ENCODE results near the gene CDK3. TPM values are rescaled to one million over a fixed set of nuclear protein-coding genes. Genes with fewer than 3 reads are reported as not detected.

The CDK3 gene
- total and polyA plus RNA-seq, 4 donors, result 1.5 to 6.3 (median 2.6) TPM

DNA sequence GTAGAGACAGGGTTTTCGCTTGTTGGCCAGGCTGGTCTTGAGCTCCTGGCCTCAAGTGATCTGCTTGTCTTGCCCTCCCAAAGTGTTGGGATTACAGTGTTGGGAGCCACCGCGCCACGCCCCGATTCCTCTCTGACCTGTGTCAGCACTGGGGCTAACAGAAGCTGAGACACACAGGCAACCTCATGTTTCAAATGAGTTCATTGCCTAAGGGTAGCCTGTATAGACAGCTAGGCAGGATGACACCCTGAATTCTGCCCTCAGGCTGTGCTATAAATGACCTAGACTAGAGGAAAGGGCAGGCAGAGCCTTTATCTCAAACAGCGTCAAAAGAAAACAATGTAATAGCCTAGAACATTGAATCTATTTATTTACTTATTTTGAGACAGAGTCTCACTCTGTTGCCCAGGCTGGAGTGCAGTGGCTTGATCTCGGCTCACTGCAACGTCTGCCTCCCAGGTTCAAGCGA, 2.3 kb upstream of the CDK3 start:
- no peak for DNase-seq (ENCODE audit: low spot score)
- Histone ChIP-seq H3K4me1 (ENCODE audit: control insufficient read depth in 4 of 4, insufficient read depth in 4 of 4, low read length in 3 of 4) (peaks cover 24 to 84% (median 64%) of the 10 kb centered on the region in 4 donors), H3K4me3 (ENCODE audit: low read depth in 1 of 3, low read length in 3 of 3) (no peak overlapping the region), H3K9ac (ENCODE audit: low read depth in 1 of 2, low read length in 2 of 2) (no peak overlapping the region), H3K9me3 (ENCODE audit: control insufficient read depth in 4 of 4, low read length in 3 of 4) (no peaks in the 10 kb centered on the region), H3K27me3 (ENCODE audit: control insufficient read depth in 4 of 4, insufficient read depth in 4 of 4, low read length in 3 of 4) (no peaks in the 10 kb centered on the region), H3K36me3 (ENCODE audit: control insufficient read depth in 4 of 4, insufficient read depth in 3 of 4, low read depth in 1 of 4, low read length in 3 of 4) (peaks cover 0 to 2% (median 0%) of the 10 kb centered on the region in 4 donors), H3K27ac (ENCODE audit: low read depth in 1 of 2, low read length in 2 of 2) (peak overlapping the region; percentile 88 to 93)
- TF ChIP-seq GABPA (IDR thresholded peaks at IDR 0.05 in 1 of 2, conservative IDR thresholded peaks at IDR 0.05 in 1 of 2) (no peak), FOXA1 (IDR thresholded peaks at IDR 0.05) (no peak), TAF1 (conservative IDR thresholded peaks at IDR 0.05) (no peak), SP1 (IDR thresholded peaks at IDR 0.05) (peak; percentile 71), FOXA2 (IDR thresholded peaks at IDR 0.05) (no peak), HNF4A (conservative IDR thresholded peaks at IDR 0.05) (peak in 1 of 2 donors; percentile 56), RXRA (IDR thresholded peaks at IDR 0.05) (peak; percentile 61 to 79), RAD21 (IDR thresholded peaks at IDR 0.05) (peak in 1 of 2 donors; percentile 10)
- TF ChIP-seq, protein P1, sequence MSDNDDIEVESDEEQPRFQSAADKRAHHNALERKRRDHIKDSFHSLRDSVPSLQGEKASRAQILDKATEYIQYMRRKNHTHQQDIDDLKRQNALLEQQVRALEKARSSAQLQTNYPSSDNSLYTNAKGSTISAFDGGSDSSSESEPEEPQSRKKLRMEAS (IDR thresholded peaks at IDR 0.05), result no peak
- TF ChIP-seq, protein P2, sequence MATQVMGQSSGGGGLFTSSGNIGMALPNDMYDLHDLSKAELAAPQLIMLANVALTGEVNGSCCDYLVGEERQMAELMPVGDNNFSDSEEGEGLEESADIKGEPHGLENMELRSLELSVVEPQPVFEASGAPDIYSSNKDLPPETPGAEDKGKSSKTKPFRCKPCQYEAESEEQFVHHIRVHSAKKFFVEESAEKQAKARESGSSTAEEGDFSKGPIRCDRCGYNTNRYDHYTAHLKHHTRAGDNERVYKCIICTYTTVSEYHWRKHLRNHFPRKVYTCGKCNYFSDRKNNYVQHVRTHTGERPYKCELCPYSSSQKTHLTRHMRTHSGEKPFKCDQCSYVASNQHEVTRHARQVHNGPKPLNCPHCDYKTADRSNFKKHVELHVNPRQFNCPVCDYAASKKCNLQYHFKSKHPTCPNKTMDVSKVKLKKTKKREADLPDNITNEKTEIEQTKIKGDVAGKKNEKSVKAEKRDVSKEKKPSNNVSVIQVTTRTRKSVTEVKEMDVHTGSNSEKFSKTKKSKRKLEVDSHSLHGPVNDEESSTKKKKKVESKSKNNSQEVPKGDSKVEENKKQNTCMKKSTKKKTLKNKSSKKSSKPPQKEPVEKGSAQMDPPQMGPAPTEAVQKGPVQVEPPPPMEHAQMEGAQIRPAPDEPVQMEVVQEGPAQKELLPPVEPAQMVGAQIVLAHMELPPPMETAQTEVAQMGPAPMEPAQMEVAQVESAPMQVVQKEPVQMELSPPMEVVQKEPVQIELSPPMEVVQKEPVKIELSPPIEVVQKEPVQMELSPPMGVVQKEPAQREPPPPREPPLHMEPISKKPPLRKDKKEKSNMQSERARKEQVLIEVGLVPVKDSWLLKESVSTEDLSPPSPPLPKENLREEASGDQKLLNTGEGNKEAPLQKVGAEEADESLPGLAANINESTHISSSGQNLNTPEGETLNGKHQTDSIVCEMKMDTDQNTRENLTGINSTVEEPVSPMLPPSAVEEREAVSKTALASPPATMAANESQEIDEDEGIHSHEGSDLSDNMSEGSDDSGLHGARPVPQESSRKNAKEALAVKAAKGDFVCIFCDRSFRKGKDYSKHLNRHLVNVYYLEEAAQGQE (IDR thresholded peaks at IDR 0.05), result peak; percentile 33
- WGBS, result 50% methylated on average over 9 of the region's 9 CpGs

DNA sequence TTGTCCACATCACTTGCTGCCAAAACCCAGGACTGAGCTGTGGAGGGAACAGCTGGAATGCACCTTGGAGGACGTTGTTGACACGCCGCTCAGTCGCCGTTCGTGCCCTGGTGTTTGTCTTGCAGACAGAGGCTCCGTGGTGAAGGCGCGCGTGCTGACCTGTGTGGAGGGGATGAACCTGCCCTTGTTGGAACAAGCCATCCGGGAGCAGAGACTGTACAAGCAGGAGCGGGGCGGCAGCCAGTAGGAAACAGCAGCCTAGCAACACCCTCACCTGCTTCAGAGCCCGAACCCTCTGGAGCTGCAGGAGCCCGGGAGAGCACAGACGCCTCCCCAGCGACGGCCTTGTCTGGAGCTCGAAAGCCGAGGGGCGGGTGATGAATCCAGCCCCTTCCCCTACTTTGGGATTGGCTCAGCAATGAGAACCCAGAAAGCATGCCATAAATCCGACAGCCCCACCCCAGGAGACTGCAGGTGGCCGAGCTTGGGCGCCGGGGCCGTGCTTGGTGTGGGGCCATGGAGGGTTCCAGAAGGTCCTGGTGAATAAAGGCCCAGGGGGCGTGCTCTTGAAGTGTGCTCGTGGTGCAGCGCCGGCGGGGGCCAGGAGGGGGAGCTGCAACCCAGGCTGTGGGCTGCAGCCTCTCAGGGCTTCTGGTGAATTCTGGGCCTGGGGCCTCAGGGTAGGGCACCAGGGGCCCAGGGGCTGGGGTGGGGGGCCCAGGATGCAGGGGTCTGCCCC, 470 bp upstream of the CDK3 start:
- TF ChIP-seq, protein P2 (IDR thresholded peaks at IDR 0.05), result no peak
- TF ChIP-seq, protein P3, sequence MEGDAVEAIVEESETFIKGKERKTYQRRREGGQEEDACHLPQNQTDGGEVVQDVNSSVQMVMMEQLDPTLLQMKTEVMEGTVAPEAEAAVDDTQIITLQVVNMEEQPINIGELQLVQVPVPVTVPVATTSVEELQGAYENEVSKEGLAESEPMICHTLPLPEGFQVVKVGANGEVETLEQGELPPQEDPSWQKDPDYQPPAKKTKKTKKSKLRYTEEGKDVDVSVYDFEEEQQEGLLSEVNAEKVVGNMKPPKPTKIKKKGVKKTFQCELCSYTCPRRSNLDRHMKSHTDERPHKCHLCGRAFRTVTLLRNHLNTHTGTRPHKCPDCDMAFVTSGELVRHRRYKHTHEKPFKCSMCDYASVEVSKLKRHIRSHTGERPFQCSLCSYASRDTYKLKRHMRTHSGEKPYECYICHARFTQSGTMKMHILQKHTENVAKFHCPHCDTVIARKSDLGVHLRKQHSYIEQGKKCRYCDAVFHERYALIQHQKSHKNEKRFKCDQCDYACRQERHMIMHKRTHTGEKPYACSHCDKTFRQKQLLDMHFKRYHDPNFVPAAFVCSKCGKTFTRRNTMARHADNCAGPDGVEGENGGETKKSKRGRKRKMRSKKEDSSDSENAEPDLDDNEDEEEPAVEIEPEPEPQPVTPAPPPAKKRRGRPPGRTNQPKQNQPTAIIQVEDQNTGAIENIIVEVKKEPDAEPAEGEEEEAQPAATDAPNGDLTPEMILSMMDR (IDR thresholded peaks at IDR 0.05; ENCODE audit: low read depth, low read length, missing input control), result peak; percentile 61
- TF ChIP-seq FOXA2 (IDR thresholded peaks at IDR 0.05) (peak; percentile 27), EGR1 (IDR thresholded peaks at IDR 0.05; ENCODE audit: low read depth in 2 of 2) (no peak), NR2F2 (IDR thresholded peaks at IDR 0.05) (no peak), FOXA1 (IDR thresholded peaks at IDR 0.05) (no peak), JUND (IDR thresholded peaks at IDR 0.05) (no peak), HNF4G (IDR thresholded peaks at IDR 0.05) (no peak), RXRA (IDR thresholded peaks at IDR 0.05) (peak; percentile 22 to 55), RAD21 (IDR thresholded peaks at IDR 0.05) (peak; percentile 38 to 69), TAF1 (conservative IDR thresholded peaks at IDR 0.05) (no peak), GABPA (IDR thresholded peaks at IDR 0.05 in 1 of 2, conservative IDR thresholded peaks at IDR 0.05 in 1 of 2) (no peak), SP1 (IDR thresholded peaks at IDR 0.05) (no peak), YY1 (IDR thresholded peaks at IDR 0.05) (no peak), HNF4A (conservative IDR thresholded peaks at IDR 0.05) (peak; percentile 7 to 27)
- TF ChIP-seq, protein P1 (IDR thresholded peaks at IDR 0.05), result no peak
- TF ChIP-seq, protein P4, sequence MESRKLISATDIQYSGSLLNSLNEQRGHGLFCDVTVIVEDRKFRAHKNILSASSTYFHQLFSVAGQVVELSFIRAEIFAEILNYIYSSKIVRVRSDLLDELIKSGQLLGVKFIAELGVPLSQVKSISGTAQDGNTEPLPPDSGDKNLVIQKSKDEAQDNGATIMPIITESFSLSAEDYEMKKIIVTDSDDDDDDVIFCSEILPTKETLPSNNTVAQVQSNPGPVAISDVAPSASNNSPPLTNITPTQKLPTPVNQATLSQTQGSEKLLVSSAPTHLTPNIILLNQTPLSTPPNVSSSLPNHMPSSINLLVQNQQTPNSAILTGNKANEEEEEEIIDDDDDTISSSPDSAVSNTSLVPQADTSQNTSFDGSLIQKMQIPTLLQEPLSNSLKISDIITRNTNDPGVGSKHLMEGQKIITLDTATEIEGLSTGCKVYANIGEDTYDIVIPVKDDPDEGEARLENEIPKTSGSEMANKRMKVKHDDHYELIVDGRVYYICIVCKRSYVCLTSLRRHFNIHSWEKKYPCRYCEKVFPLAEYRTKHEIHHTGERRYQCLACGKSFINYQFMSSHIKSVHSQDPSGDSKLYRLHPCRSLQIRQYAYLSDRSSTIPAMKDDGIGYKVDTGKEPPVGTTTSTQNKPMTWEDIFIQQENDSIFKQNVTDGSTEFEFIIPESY (IDR thresholded peaks at IDR 0.05), result no peak
- TF ChIP-seq, protein P5, sequence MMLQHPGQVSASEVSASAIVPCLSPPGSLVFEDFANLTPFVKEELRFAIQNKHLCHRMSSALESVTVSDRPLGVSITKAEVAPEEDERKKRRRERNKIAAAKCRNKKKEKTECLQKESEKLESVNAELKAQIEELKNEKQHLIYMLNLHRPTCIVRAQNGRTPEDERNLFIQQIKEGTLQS (IDR thresholded peaks at IDR 0.05), result no peak
- peak; percentile 82 for DNase-seq (ENCODE audit: low spot score)
- H3K9me3 ChIP-seq (ENCODE audit: control insufficient read depth in 4 of 4, low read length in 3 of 4), result no peaks in the 10 kb centered on the region
- H3K9ac ChIP-seq (ENCODE audit: low read depth in 1 of 2, low read length in 2 of 2), result no peak overlapping the region
- peaks cover 28 to 95% (median 71%) of the 10 kb centered on the region in 4 donors for H3K4me1 ChIP-seq (ENCODE audit: control insufficient read depth in 4 of 4, insufficient read depth in 4 of 4, low read length in 3 of 4)
- H3K36me3 ChIP-seq (ENCODE audit: control insufficient read depth in 4 of 4, insufficient read depth in 3 of 4, low read depth in 1 of 4, low read length in 3 of 4), result peaks cover 0 to 2% (median 0%) of the 10 kb centered on the region in 4 donors
- peak overlapping the region; percentile 58 to 63 for H3K27ac ChIP-seq (ENCODE audit: low read depth in 1 of 2, low read length in 2 of 2)
- H3K4me3 ChIP-seq (ENCODE audit: low read depth in 1 of 3, low read length in 3 of 3), result no peak overlapping the region
- H3K27me3 ChIP-seq (ENCODE audit: control insufficient read depth in 4 of 4, insufficient read depth in 4 of 4, low read length in 3 of 4), result no peaks in the 10 kb centered on the region
- 40% methylated on average over 31 of the region's 31 CpGs for WGBS
